HG03342 (cell line): ENCODE results near the gene KY.

ENCODE experiments used
- ATAC-seq: cut with Tn5 transposase; IDR thresholded peaks from one replicate; pipeline ENCODE4 v1.9.1; 2021; ENCODE audit warnings: mild to moderate bottlenecking, moderate library complexity; ENCODE audit not compliant: unreplicated experiment

The KY gene

DNA sequence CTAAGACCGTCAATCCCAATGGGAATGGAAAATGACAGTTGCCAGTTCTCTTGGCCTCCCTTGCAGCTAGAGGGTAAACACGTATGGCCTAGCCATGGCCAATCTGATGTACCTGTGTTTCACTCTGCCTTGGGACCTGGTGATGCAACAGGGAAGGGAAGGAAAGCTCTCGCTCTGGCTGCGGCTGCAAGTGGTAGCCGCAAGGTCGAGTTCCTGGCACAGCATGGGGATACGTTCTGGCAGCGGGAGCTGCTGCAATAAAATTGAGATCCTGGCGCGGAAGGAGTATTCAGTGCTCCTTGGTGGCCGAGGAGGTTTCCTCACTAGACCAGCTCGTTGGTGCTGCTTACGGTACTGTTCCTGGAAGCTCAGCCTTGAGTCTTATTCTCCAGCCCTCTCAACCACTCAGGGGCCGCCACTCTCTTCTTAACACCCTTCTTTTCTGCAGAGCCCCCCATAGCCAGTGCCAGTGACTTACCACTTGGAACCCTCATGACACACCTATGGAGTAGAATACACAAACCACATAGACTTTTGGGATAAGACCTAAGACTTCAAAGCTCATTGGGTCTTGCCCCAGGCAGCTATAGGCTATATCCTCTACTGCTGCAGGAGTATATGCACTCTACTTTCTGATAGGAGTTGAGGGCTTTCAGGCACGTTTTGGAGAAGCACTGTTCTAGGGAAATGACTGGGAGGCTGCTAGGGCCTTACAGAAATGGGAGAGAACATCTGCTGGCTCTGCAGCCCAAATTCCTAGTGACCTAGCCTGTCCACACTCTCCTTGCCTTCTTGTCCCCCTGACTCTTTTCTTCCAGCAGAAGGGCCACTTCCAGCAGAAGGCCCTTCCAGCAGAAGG is 2.7 kb downstream of the KY start:
- no peak for ATAC-seq

DNA sequence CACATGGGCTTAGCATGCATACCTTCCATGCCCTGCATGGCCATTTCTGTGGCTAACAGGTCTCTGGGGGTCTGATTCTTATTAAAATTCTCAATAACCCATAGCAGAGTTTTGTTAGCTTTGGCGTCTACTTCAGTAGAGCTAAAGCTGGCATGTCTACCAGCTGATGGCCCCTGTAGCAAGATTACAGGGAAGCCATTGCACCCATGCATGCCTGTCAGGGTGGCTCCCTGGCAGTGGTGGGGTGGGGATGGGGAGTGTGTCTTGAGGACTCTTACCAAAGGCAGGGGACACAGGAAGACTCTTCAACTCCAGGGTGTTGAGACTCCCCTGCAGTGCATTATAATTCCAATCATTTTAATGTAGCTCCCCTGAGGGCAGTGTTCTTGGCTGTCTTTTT is 4.7 kb downstream of the KY start:
- no peak for ATAC-seq

DNA sequence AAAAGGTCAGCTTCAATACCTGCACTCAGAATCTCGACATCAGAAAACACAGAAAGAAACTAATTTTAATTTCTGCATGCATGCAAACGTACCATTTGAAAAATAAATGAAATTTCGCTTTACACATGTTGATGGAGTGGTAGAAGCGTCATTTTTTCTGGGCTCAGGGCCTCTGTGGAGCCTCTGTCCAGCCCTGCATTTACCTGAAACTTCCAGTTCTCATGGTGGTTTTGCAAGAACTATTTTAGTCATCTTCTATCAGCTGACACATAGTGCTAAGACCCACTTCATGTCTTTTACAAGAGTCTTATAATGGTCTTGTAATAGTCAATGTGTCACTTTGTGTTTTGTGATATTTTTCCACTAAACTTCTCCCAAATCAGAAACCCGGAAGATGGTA is 5.3 kb downstream of the KY start:
- no peak for ATAC-seq

DNA sequence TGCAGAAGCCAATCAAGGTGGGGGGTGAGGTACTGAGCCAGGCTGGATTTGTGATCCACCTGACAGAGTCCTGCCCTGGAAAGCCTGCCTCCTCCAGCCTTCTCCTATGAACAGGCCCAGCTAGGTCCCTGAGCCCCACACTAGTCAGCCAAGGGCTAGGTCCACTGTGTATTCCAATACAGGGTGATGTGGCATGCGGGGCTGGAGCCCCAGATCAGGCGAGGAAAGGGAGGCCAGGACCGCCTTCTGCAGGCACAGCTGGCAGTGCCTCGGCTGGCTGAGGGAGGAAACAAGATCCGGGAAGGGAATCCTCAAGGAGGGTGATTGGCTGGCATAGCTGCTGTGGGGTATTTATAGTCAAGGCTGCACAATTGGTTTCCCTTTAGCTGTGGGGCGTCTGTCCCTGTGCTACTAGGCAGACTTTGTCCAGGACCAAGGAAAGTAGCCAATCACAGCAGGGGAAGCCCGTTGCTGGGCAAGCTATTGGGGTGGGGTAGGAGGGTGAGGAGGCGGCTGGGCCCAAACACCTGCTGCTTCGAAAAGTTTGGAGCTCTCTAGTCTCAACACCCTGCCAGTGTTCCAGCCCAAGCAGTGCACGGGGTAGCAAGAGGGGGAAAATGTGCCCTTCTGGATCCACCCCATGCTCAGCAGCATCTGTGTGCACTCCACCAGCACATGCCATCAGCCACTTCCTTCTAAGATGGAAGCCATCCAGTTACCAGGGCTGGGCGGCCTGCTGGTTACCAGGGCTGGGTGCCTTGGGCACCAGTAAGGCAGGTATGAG is 5.9 kb downstream of the KY start:
- ATAC-seq = no peak

DNA sequence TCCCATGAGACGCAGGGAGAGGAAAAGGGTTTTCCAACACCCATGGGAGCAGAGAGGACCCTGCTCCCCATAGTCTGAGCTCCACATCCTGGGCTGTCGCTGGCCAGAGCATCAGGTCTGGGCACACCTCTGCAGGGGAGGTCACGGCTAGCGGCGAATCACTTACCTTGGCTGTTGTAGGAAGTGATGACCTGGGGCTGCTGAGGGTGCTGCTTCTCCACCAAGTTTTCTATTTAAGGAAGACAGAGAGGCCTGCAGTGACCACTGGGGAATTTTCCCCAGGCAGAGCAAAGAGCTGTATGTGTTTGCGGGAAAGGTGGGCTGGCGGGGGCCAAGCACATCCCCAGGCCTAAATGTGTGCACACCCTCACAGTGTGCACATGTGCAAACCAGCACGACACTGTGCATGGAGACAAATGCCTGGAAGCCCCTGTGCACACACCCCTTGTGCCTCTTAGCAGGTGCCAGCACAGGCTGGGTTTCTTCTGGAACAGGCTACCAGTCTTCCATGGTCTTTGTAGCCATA is 7.6 kb downstream of the KY start:
- ATAC-seq = no peak

DNA sequence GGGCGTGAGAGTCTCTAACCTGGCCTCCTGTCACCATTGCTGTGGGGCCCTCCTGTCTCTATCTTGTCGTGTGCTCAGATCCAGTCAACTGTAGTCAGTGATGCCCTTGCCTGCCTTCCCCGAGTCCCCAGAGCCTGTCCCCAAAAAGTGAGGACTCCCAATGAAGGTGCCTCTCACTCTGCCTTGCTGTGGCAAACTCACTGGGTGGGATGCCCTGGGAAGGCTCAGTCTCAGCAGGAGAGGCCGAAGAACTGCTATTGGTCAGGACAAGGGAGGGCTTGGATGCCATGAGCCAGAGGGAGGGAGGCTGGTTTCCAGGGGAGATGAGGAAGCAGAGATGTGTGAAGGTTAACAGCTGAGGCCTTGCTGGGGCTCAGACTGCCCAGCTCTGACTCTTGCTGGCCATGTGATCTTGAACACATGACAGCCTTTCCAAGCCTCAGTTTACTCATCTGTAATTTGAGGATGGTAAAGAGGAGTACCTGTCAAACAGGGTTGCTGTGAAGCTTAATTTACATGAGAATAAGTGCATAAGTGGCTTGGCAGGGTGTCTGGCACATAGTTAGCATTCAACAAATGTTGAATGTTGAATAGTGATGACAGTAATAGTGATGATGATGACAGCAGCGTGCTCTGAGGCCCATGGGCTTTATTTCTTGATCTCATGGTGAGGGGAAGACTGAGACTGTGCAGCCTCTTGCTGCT is 8.2 kb downstream of the KY start:
- no peak for ATAC-seq

DNA sequence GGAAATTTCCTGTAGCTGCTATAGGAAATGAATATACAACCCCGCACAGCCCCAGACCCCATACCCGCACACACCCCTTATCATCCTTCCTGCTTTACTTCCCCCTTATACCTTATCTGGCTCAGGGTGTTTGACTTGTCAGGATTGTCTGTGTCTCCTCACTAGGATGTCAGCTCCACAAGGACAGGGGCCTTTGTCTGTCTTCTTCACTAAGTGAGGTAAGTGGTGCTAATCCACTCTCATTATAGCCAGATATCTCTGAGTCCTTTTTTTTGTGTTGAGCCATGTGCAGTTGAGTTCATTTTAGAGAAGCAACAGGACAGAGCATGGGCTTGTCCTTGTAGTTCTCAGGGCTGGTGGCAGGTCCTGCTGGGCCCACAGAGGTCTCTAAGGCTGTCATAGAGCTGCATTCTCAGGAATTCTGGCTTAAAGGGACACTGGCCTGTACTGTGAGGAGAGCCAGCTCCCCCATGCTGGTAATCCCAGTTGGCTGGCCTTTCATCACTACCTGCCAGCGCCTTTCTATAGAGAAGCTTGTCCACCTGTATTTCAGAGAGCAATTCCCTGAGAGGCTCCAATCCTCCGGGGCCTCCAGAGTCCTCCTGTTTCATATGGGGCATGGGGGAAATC is 9.0 kb downstream of the KY start:
- ATAC-seq = no peak

DNA sequence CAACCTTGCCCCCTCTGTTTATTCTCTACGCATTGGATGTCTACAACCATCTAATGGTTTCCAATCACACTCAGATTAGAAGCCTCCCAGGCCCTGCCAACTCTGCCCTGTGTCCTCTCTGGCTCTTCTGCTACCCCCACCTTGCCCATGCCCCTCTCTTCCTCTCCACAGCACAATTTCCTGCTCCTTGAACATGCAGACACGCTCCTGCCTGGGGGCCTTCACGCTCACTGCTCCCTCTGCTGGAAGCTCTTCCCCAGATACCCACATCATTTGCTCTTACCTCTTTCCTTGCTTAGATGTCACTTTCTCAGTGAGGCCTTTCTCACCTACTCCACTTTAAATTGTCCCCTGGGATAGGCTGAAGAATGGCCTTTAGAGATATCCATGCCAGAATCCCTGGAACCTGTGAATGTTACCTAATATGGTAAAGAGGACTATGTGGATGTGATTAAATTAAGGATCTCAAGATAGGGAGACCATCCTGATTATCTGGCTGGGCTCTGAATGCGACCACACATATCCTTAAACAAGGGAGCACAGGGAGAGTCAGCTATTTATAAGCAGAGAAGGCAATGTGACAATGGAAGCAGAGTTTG is 9.9 kb downstream of the KY start:
- no peak for ATAC-seq

DNA sequence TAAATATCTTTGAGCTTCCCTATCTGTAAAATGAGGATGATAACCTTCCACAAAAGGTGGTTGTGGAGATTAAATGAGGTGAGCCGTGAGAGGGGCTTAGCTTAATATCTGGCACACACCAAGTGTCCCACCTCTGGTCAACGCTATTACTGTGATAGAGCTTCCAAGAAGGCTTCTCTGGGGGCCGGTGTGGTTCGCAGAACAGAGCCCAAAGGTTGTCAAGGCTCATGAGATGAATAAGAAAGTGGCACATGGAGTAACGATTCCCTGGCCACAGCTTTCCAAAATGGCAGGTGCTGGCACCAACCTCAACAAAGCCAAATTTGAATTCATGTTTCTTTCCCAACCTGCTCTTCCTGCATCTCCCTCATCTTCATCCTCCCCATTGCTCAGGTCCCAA is 10.4 kb downstream of the KY start:
- ATAC-seq = no peak

DNA sequence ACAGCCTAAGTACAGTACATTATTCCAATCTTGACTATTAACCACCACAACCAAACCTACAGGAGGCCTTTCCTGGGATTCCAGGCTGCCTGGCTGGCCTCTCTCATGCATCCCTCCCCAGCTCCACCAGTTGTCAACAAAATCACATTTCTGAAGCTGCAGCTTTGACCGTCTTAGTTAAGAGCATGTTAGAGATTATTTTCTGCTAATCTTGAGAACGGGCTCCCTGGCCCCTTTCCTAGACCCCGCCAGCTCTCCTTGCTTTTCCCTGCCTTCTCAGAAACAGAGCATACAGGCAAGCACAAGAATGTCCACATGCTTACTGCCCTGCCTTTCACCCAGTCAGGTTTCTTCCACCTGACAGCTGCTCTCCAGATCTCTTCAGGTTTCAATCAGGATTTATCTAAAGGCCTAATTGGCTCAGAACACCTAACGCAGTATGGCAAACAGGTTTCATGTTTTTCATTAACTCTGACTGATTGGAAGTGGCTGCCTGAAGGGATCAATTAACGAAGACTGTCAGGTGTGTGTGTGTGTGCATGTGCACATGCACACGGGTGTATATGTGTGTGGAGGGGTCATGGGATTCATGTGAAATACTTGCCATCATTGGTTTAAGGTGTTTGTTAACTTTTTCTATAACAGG is 12.3 kb downstream of the KY start:
- ATAC-seq = no peak

DNA sequence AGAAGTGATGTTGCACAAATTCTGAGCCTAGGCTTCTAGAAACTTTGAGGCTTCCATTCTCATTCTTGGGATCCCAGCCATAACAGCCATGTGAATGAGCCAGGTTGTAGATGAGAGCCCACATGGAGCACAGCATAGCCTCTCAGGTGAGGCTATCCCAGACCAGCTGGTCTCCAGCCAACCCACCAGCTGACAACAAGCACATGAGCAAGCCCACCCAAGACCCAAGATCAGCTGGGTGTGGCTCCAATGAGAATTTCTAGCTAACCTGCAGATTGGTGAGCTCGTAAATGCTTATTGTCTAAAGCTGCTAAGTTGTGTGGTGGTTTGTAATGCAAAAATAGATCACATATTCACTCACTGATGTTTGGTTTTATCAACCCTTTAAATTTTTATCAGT is 14.4 kb downstream of the KY start:
- no peak for ATAC-seq

DNA sequence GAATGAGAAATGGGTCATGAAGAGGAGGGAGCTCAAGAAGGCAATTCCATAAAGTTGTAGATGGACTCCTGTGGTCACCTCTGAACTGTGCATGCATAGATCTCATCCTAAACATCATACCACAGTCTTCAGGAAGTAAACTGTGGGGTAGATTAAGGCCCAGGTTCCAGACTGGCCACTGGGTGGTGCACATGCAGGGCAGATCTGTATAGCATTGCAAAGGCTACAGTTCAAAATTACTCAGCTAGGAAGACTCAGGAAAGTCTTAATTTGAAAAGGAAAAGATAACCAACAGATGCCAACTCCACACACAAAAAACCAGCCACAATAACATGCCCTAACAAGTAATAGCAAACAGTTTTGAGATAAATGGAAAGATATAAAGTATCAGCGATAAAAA is 20.3 kb downstream of the KY start:
- no peak for ATAC-seq

DNA sequence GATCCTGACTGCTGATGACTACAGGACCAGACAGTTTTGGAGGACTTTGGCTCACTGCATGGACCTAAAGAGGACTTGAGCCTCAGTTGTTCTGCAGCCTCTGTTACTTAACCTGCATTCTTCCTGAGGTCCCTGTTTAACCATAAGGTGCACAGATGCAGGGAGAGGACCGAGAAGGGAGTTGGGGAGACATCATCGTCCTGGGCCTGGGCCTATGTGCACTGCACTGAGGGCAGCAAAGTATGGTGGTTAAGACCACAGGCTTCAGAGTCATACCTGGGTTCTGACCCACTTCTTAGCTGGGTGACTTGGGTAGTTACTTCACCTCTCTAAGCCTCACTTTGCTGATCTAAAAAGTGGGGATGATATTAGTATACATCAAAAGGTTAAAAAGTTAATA is 21.9 kb downstream of the KY start:
- no peak for ATAC-seq

DNA sequence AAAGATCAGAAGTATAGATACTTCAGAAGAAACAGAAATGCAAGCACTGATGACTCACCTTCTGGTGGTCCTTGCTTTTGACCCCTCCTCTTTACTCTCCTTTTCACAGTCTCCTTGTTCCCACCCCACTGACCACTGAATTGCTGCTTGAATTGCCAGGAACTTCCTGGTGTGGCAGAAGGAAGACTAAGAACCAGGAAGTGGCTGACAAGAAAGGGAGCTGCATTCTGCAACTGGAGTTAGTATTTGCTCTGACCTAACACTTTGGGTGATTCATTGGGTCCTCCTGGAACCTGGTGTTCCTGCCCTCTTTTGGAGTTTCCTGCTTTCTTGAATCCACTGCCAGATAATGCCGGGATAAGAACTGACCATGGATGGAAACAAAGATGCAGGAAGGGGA is 23.0 kb downstream of the KY start:
- no peak for ATAC-seq

DNA sequence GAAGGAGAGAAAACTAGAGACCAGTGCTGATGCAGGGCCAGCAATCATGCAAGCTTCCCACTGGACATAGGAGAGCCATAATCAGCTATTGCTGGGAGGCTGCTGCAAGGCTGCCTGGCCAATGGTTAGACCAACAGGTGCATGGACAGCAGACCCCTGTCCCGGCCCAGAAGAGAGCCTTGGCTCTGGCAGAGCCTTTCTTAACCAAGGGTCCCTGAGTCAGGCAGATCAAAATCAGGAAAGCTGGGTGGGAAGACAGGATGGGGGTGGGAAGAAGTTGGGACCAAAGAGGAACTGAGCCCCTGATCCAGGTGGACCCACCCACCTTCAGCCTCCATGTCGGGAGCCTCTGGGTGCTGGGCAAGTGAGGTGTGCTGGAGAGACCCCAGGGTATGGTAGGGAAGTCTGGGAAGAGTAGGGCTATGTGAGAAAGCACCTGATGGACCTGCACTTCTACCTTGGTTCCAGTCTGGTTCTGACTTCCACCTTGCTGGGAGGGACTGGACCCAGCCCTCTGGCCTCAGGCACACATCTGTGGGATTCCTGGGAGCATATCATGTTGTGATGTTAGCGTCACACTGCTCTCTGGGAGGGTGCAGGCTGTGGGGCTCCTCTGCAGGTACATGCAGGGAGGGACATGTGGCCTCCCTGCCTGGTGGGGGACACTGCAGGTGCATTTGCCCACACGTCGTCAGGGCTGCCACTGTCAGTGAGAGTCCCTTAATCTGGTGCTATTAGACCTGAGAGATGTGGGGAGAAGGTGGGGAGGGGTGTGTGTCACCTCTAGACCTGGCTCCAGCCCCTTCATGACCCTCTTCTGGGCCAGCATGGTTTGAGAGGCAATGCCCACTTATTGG is 24.7 kb downstream of the KY start:
- ATAC-seq = no peak

DNA sequence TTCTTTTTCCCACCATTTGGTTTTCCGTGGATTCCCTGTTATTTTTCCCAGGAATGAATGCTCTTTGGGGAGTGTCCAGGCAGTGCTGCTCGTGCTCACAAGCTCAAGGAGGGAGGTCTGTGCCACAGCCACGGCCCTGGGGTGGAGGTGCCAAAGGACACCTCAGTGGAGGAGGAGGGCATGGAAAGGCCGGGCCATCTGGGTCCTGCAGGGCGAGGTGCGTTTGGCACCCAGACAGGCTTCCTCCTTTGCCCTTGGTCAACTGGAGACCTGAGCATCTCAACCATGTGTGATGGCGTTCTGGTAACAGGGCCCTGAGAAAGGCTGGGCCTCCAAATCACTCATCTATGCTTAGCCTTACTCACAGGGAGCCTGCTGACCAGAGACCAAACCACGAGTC is 25.4 kb downstream of the KY start:
- no peak for ATAC-seq

DNA sequence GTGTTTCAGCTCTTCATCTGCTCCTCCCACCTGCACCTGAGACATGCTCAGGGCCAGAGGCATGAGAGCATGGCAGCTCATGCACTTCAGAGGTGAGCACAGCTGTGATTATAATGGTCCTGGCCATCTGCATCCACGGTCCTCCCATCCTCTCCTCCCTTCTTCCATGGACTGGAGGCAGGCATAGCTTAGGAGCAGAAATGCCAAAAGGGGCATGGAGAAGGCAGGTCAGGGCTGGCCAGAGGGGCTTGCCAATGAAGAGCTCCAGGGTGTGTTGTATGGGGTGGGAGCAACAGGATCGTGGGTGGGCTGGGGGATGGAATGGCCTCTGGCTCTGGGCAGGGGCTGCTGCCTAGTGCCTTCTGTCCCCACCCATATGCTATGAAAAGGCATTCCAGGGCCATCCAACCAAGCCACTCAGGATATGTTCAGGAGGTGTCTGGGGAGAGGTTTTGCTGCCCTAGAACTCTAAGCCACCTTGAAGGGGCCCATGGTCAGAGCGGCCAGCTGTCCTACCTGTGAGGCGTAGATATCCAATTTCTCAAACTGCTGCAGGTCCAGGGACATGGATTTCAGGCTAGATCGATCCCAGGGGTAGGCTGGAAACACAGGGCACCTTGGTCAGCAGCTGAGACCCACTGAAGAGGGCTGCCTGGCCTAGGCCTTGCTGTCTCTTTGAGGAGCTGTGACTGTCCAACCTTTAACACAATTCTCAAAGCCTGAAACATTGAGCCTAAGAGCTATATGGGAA is 26.1 kb downstream of the KY start:
- no peak for ATAC-seq

DNA sequence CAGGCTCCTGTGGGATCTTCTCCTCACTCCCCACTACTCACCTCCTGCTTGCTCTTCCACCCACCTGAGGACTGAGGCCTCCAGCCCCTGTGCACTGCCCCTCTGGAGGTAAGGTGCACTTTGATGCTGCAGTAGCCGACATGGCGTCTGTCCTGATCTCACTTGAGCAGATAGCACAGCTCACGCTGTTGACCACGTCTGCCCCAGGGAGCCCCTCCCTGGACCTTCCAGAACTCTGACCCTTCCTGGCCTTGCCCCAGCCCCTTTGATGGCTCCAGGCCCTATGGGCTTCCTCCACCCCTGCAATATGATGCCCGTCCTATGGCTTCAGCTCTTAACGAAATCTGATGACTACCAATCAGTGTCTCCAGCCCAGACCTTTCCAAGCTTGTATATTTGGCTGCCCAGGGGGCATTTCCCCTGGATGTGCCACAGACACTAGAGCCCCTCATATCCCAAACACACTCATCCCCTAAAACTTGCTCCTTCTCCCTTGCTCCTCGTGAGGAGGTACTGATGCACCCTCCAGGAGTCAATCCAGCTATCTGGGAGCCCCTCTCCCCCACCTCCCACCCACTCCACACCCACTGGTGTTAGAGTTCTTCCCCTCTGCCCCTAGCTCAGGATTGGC is 27.1 kb downstream of the KY start:
- no peak for ATAC-seq
